PC-9 (cell line): Measurements from ENCODE around the gene GABARAP.

Experiments used
- CTCF ChIP-seq: fragments of 200-600 bp; sonication (generic); conservative IDR thresholded peaks from 2 replicates; pipeline ENCODE4 v1.6.1; 2017; ENCODE audit warnings: mixed run types, antibody characterized with exemption, mild to moderate bottlenecking, moderate library complexity
- EZH2 ChIP-seq: fragments of 200-600 bp; sonication (generic); IDR thresholded peaks from 2 replicates; pipeline ENCODE4 v1.8.0; 2017; ENCODE audit warnings: antibody characterized with exemption, low read depth

- TF ChIP-seq CTCF (no peak), EZH2 (no peak)
Measured at GRCh38 chr17:7208754-7209460, 33.3 kb downstream of the GABARAP start.
